Psoas muscle (tissue), 8 donors: ENCODE measurements around the gene CFAP206. TPM values are rescaled to one million over a fixed set of nuclear protein-coding genes. Genes with fewer than 3 reads are reported as not detected.
A peak's percentile ranks its signal among the peaks of the same experiment; 100 is the strongest.

Experiments used
- ATAC-seq, 4 donors: fragments of 200-7000 bp; cut with Tn5 transposase; one replicate each; pipeline ENCODE4 v1.9.1; 2020; ENCODE audit warnings: moderate library complexity in 3 of 4, mild to moderate bottlenecking in 2 of 4
- DNase-seq, 2 donors: peaks; one replicate each; pipeline ENCODE4 v3.0.0-alpha.2; 2020
- H3K27ac ChIP-seq: fragments of 200-600 bp; one replicate; pipeline ENCODE4 v1.8.0; 2022
- H3K27me3 ChIP-seq, 3 donors: fragments of 200-600 bp in 1 of 3; one replicate each; pipeline versions ENCODE4 v1.6.1 to v1.8.0; 2013 to 2022; ENCODE audit warnings: low read length in 2 of 3, mild to moderate bottlenecking in 2 of 3, moderate library complexity in 1 of 3; ENCODE audit not compliant: insufficient read depth in 3 of 3
- H3K36me3 ChIP-seq, 2 donors: fragments of 200-600 bp in 1 of 2; one replicate each; pipeline versions ENCODE4 v1.6.1 to v1.8.0; 2013 to 2022; ENCODE audit warnings: low read depth in 1 of 2, mild to moderate bottlenecking in 1 of 2, moderate library complexity in 1 of 2; ENCODE audit not compliant: insufficient read depth in 1 of 2
- H3K4me1 ChIP-seq: fragments of 200-600 bp; one replicate; pipeline ENCODE4 v1.8.0; 2022
- H3K4me3 ChIP-seq: fragments of 200-600 bp; one replicate; pipeline ENCODE4 v1.8.0; 2022; ENCODE audit warnings: mild to moderate bottlenecking
- H3K9me3 ChIP-seq: fragments of 200-600 bp; one replicate; pipeline ENCODE4 v1.8.0; 2022
- CTCF ChIP-seq: fragments of 200-600 bp; IDR thresholded peaks from one replicate; pipeline ENCODE4 v1.8.0; 2022; ENCODE audit warnings: antibody characterized with exemption
- WGBS, 3 donors: extraction: QIAGEN DNeasy Blood & Tissue Kit; methylation state at CpG; one replicate each; pipeline versions ENCODE4 v1.1.6 to v1.1.7; 2013; 5-methylcytosine and 5-hydroxymethylcytosine counted together
- intact Hi-C, 2 donors: fragments of 100-400 bp; cut with DNase I; formaldehyde crosslinking; loops; one replicate each; pipeline versions ENCODE4 v1.11.0 to v1.14.2; 2022
- long read RNA-seq, 2 donors: library from polyadenylated mRNA; unstranded; transcript quantifications; one replicate each; pipeline ENCODE4 v2.0.0, GENCODE V29; 2021
- polyA plus RNA-seq, 3 donors: library from polyadenylated mRNA; stranded (reverse); fragments of 200-250 nt; gene quantifications; one replicate each; pipeline ENCODE4 v1.2.3, GENCODE V29; 2013
- total RNA-seq, 4 donors: library from RNA; stranded (reverse); fragmentation: NEBNext Ultra II Directional in 2 of 4; extraction: Animal tissue kit (Norgen Biotek cat#: 25700) in 2 of 4; gene quantifications; one replicate each; pipeline versions ENCODE4 v1.2.1 to v1.2.4, GENCODE V29; 2021 to 2023
- donor health status: healthy with polysubstance abuse.
- donor health status: DM: no; HTN: no; CAD: no; lungs with moderate emphysema.
- donor health status: Bipolar disorder and iron deficiency.
- donor health status: healthy.
- donor health status: DM: yes; HTN: yes; CAD: no.
- donor health status: DM: no; HTN: no; CAD: no.
- donor health status: DM: no; HTN: no; CAD: no.
- donor health status: DM: yes; HTN: yes; CAD: no.

Gene CFAP206
- total RNA-seq (not detected), polyA plus RNA-seq (under 1 TPM; 0.10 to 0.70 (median 0.10) TPM)
- long read RNA-seq, donor 1, result 0 reads
- long read RNA-seq, donor 2, result 0 reads

- Histone ChIP-seq H3K27ac (peak within 1 kb of the TSS; percentile 62), H3K4me3 (peak within 1 kb of the TSS; percentile 80), H3K36me3 (no peaks in the 10 kb centered on the region), H3K27me3 (no peaks in the 10 kb centered on the region), H3K4me1 (peaks cover 3% of the 10 kb centered on the region), H3K9me3 (no peaks in the 10 kb centered on the region)
- DNase-seq (peak; percentile 84 to 91), ATAC-seq (peak; percentile 92 to 96 (median 96))
- TF ChIP-seq CTCF, result peak; percentile 20
- 0 to 1% (median 0%) methylated on average over 53 to 82 of the region's 82 CpGs for WGBS, 3 donors
- intact Hi-C loops, result loop anchor here in 1 of 2 donors (5.0 kb wide), 1 partner anchor 64 kb away; the partner anchor contains the start of gene SLC35A1
These were observed at the start of gene CFAP206 for GRCh38 chr6:87407901-87408720. TSS of gene CFAP206 (plus strand) at chr6:87407972. CDS start at chr6:87409840, 1,868 bp downstream.

GRCh38 chr6:87364602-87365252 lies 43.0 kb upstream of the CFAP206 start:
- no peaks in the 10 kb centered on the region for H3K27me3 ChIP-seq
- WGBS, 3 donors, result 82 to 87% (median 85%) methylated on average over 5 of the region's 5 CpGs
- H3K9me3 ChIP-seq, result no peaks in the 10 kb centered on the region
- intact Hi-C loops, result no loop called here
- no peaks in the 10 kb centered on the region for H3K36me3 ChIP-seq
- H3K4me3 ChIP-seq, result no peak overlapping the region
- TF ChIP-seq CTCF, result no peak
- no peak for ATAC-seq
- no peaks in the 10 kb centered on the region for H3K4me1 ChIP-seq
- no peak overlapping the region for H3K27ac ChIP-seq
- no peak for DNase-seq

GRCh38 chr6:87366072-87366827 lies 41.5 kb upstream of the CFAP206 start:
- DNase-seq, result no peak

GRCh38 chr6:87366899-87367298 lies 40.9 kb upstream of the CFAP206 start:
- Histone ChIP-seq H3K9me3 (no peaks in the 10 kb centered on the region), H3K4me3 (no peak overlapping the region), H3K4me1 (no peaks in the 10 kb centered on the region), H3K27ac (no peak overlapping the region), H3K27me3 (no peaks in the 10 kb centered on the region), H3K36me3 (no peaks in the 10 kb centered on the region)
- intact Hi-C loops, result no loop called here
- ATAC-seq (no peak), DNase-seq (no peak)
- 73 to 81% (median 81%) methylated on average over 3 of the region's 3 CpGs for WGBS, 3 donors
- no peak for TF ChIP-seq CTCF

More at GRCh38 chr6:87366072-87366827, 41.5 kb upstream of the CFAP206 start:
- TF ChIP-seq CTCF, result no peak
- H3K27me3 ChIP-seq, result no peaks in the 10 kb centered on the region
- H3K36me3 ChIP-seq, result no peaks in the 10 kb centered on the region
- H3K4me1 ChIP-seq, result no peaks in the 10 kb centered on the region
- 85 to 94% (median 89%) methylated on average over 4 of the region's 4 CpGs for WGBS, 3 donors
- no peak overlapping the region for H3K4me3 ChIP-seq
- ATAC-seq, result no peak
- H3K9me3 ChIP-seq, result no peaks in the 10 kb centered on the region
- intact Hi-C loops, result no loop called here
- H3K27ac ChIP-seq, result no peak overlapping the region
